Keratinocyte (primary cell): ENCODE data around the gene NGFR. TPM values are rescaled to one million over a fixed set of nuclear protein-coding genes. Genes with fewer than 3 reads are reported as not detected.

Source experiments
- DNase-seq: peaks from one replicate; pipeline ENCODE4 v3.0.0-alpha.2; 2011; ENCODE audit warnings: low read depth, missing footprints, low spot score
- FAIRE-seq: peaks from 2 replicates; lab custom pipeline; 2011; peaks lifted over from hg19 to GRCh38; lab: Jason Lieb, UNC
- H2AFZ ChIP-seq: 2 replicates; pipeline ENCODE4 v1.6.0; 2012; ENCODE audit warnings: low read length, control low read depth, inconsistent platforms; ENCODE audit not compliant: control insufficient read depth
- H3K27ac ChIP-seq: 2 replicates; pipeline ENCODE4 v1.5.1; 2011; ENCODE audit warnings: low read length; ENCODE audit not compliant: control insufficient read depth, insufficient read depth
- H3K27me3 ChIP-seq: 3 replicates; pipeline ENCODE4 v1.6.0; 2011; ENCODE audit warnings: low read length; ENCODE audit not compliant: control insufficient read depth, insufficient read depth; ENCODE audit errors: extremely low read depth
- H3K36me3 ChIP-seq, 2 experiments: 2 replicates in 1 of 2; 3 replicates in 1 of 2; pipeline ENCODE4 v1.5.1; 2011; ENCODE audit warnings: low read length in 2 of 2, mild to moderate bottlenecking in 1 of 2; ENCODE audit not compliant: control insufficient read depth in 2 of 2, insufficient read depth in 2 of 2; ENCODE audit errors: extremely low read depth in 1 of 2
- H3K4me1 ChIP-seq: 3 replicates; pipeline ENCODE4 v1.5.1; 2011; ENCODE audit warnings: low read length; ENCODE audit not compliant: control insufficient read depth, insufficient read depth; ENCODE audit errors: extremely low read depth
- H3K4me2 ChIP-seq: 3 replicates; pipeline ENCODE4 v1.6.0; 2011; ENCODE audit warnings: low read depth, low read length; ENCODE audit not compliant: control insufficient read depth, insufficient read depth; ENCODE audit errors: extremely low read depth
- H3K4me3 ChIP-seq, 3 experiments: fragments of 200-600 bp in 1 of 3; sonication (generic) in 1 of 3; 2 replicates in 2 of 3; 3 replicates in 1 of 3; pipeline ENCODE4 v1.5.1; 2011 to 2016; ENCODE audit warnings: low read length in 3 of 3, mild to moderate bottlenecking in 3 of 3, control low read depth in 2 of 3, inconsistent platforms in 1 of 3, low read depth in 1 of 3, mixed read lengths in 1 of 3, mixed run types in 1 of 3, moderate library complexity in 1 of 3; ENCODE audit not compliant: control insufficient read depth in 2 of 3, insufficient read depth in 2 of 3; ENCODE audit errors: extremely low read depth in 1 of 3
- H3K79me2 ChIP-seq: 2 replicates; pipeline ENCODE4 v1.6.0; 2012; ENCODE audit warnings: low read length; ENCODE audit not compliant: control insufficient read depth, insufficient read depth
- H3K9ac ChIP-seq: 3 replicates; pipeline ENCODE4 v1.6.0; 2011; ENCODE audit warnings: low read length; ENCODE audit not compliant: control insufficient read depth, insufficient read depth; ENCODE audit errors: extremely low read depth
- H3K9me1 ChIP-seq: 3 replicates; pipeline ENCODE4 v1.6.0; 2011; ENCODE audit warnings: low read length; ENCODE audit not compliant: control insufficient read depth, insufficient read depth; ENCODE audit errors: extremely low read depth
- H3K9me3 ChIP-seq: 2 replicates; pipeline ENCODE4 v1.5.1; 2012; ENCODE audit warnings: low read depth, low read length; ENCODE audit not compliant: control insufficient read depth
- H4K20me1 ChIP-seq: 3 replicates; pipeline ENCODE4 v1.6.0; 2011; ENCODE audit warnings: low read length; ENCODE audit not compliant: control insufficient read depth, insufficient read depth; ENCODE audit errors: extremely low read depth
- CTCF ChIP-seq, 3 experiments: IDR thresholded peaks in 1 of 3; conservative IDR thresholded peaks in 1 of 3; optimal IDR thresholded peaks in 1 of 3; 2 replicates in 2 of 3; 3 replicates in 1 of 3; pipeline versions ENCODE3 to v1.5.1; 2011; ENCODE audit warnings: low read length in 3 of 3, mild to moderate bottlenecking in 3 of 3, moderate library complexity in 2 of 3, control low read depth in 1 of 3, inconsistent platforms in 1 of 3; ENCODE audit not compliant: insufficient read depth in 2 of 3; ENCODE audit errors: extremely low read depth in 1 of 3
- EZH2 ChIP-seq: IDR thresholded peaks from one replicate; pipeline ENCODE4 v1.6.1; 2012; ENCODE audit warnings: inconsistent platforms, mild to moderate bottlenecking, low read length, moderate library complexity
- dilution Hi-C: fragments of 300-500 bp; cut with MboI; formaldehyde crosslinking; loops from one replicate; pipeline ENCODE4 v1.7.0; 2020; ENCODE audit warnings: low sequenced_read_pairs; ENCODE audit not compliant: extremely low pct_ligation_motif_present
- polyA plus RNA-seq, 5 experiments: library from polyadenylated mRNA; depleted of rRNA in 3 of 5; stranded (reverse) in 3 of 5; stranded (forward) in 1 of 5; unstranded in 1 of 5; fragments of >200 nt; gene quantifications; 1 replicate in 1 of 5; 2 replicates in 3 of 5; 3 replicates in 1 of 5; pipeline versions ENCODE4 v1.2.1 to v1.2.3, GENCODE V29; 2011 to 2012; ENCODE audit warnings: missing spikeins in 2 of 5, low read depth in 1 of 5, low replicate concordance in 1 of 5

Gene NGFR
- polyA plus RNA-seq, 1 donor (not counting 4 experiments of a cell fraction or from before 2014, with no cell fraction given) = 1.7 TPM

GRCh38 chr17:49496867-49497147 lies 1.7 kb downstream of the NGFR start:
- peaks cover 23% of the 10 kb centered on the region for H3K4me1 ChIP-seq
- no peaks in the 10 kb centered on the region for H3K79me2 ChIP-seq
- no peaks in the 10 kb centered on the region for H3K9me3 ChIP-seq
- H3K9ac ChIP-seq = peak overlapping the region; percentile 26
- peak overlapping the region; percentile 91 for H3K4me2 ChIP-seq
- H3K27ac ChIP-seq = no peak overlapping the region
- H3K27me3 ChIP-seq = peaks cover 24% of the 10 kb centered on the region
- FAIRE-seq (no peak), DNase-seq (no peak)
- H4K20me1 ChIP-seq = no peaks in the 10 kb centered on the region
- dilution Hi-C loops = no loop called here
- peak overlapping the region; percentile 39 to 75 (median 74) for H3K4me3 ChIP-seq
- peak overlapping the region; percentile 82 for H2AFZ ChIP-seq
- H3K9me1 ChIP-seq = no peaks in the 10 kb centered on the region
- no peaks in the 10 kb centered on the region for H3K36me3 ChIP-seq
- TF ChIP-seq CTCF (optimal IDR thresholded peaks at IDR 0.05 in 1 of 3, IDR thresholded peaks at IDR 0.05 in 1 of 3, conservative IDR thresholded peaks at IDR 0.05 in 1 of 3; ENCODE audit: extremely low read depth in 1 of 3, insufficient read depth in 2 of 3, low read length in 3 of 3) = no peak
- TF ChIP-seq EZH2 = no peak

GRCh38 chr17:49497148-49498028 lies 2.3 kb downstream of the NGFR start:
- H3K4me1 ChIP-seq = peaks cover 29% of the 10 kb centered on the region
- H3K27me3 ChIP-seq = peaks cover 24% of the 10 kb centered on the region
- no peaks in the 10 kb centered on the region for H3K79me2 ChIP-seq
- no peaks in the 10 kb centered on the region for H3K9me1 ChIP-seq
- dilution Hi-C loops = no loop called here
- peak overlapping the region; percentile 26 for H3K9ac ChIP-seq
- no peaks in the 10 kb centered on the region for H3K36me3 ChIP-seq
- H2AFZ ChIP-seq = peak overlapping the region; percentile 82
- H3K4me2 ChIP-seq = peak overlapping the region; percentile 91
- FAIRE-seq (no peak), DNase-seq (no peak)
- TF ChIP-seq EZH2 (peak; percentile 37), CTCF (optimal IDR thresholded peaks at IDR 0.05 in 1 of 3, IDR thresholded peaks at IDR 0.05 in 1 of 3, conservative IDR thresholded peaks at IDR 0.05 in 1 of 3; ENCODE audit: extremely low read depth in 1 of 3, insufficient read depth in 2 of 3, low read length in 3 of 3) (no peak)
- H3K9me3 ChIP-seq = no peaks in the 10 kb centered on the region
- H3K4me3 ChIP-seq = peak overlapping the region; percentile 39 to 75 (median 74)
- H3K27ac ChIP-seq = no peak overlapping the region
- H4K20me1 ChIP-seq = no peaks in the 10 kb centered on the region
